ENCODE data around the gene WNT6.

WNT6 gene

GRCh38 chr2:218859556-218859987, at the start of gene WNT6:
TSS of gene WNT6 (plus strand) at chr2:218859805. CDS start at chr2:218860038, 233 bp downstream.
- TF ChIP-seq CTCF (IDR thresholded peaks at IDR 0.05), result no peak
- Histone ChIP-seq H3K27ac (peak within 1 kb of the TSS in 1 of 2 donors; percentile 53), H3K4me3 (peak within 1 kb of the TSS; percentile 77)
- no peak for DNase-seq (ENCODE audit: low spot score)

- Histone ChIP-seq H3K4me3 (no peak overlapping the region), H3K27ac (no peak overlapping the region)
- TF ChIP-seq CTCF (IDR thresholded peaks at IDR 0.05), result no peak
- DNase-seq (ENCODE audit: low spot score), result no peak
Measured at GRCh38 chr2:218810256-218810655, 49.3 kb upstream of the WNT6 start.

- Histone ChIP-seq H3K4me3 (no peak overlapping the region), H3K27ac (no peak overlapping the region)
- no peak for TF ChIP-seq CTCF (IDR thresholded peaks at IDR 0.05)
- no peak for DNase-seq (ENCODE audit: low spot score)
Measured at GRCh38 chr2:218811382-218811781, 48.2 kb upstream of the WNT6 start.

- no peak for TF ChIP-seq CTCF (IDR thresholded peaks at IDR 0.05)
- Histone ChIP-seq H3K27ac (no peak overlapping the region), H3K4me3 (no peak overlapping the region)
- no peak for DNase-seq (ENCODE audit: low spot score)
Measured at GRCh38 chr2:218812096-218812815, 47.3 kb upstream of the WNT6 start.

- TF ChIP-seq CTCF (IDR thresholded peaks at IDR 0.05), result no peak
Measured at GRCh38 chr2:218812861-218813260, 46.7 kb upstream of the WNT6 start.

GRCh38 chr2:218813771-218814460, 45.7 kb upstream of the WNT6 start:
- DNase-seq (ENCODE audit: low spot score), result no peak
- no peak for TF ChIP-seq CTCF (IDR thresholded peaks at IDR 0.05)
- H3K27ac ChIP-seq, result no peak overlapping the region
- H3K4me3 ChIP-seq, result no peak overlapping the region

More at GRCh38 chr2:218812861-218813260, 46.7 kb upstream of the WNT6 start:
- Histone ChIP-seq H3K27ac (no peak overlapping the region), H3K4me3 (no peak overlapping the region)
- no peak for DNase-seq (ENCODE audit: low spot score)

Measured in coronary artery (tissue), 2 donors.